Measurements from ENCODE around the gene RAB26. TPM values are rescaled to one million over a fixed set of nuclear protein-coding genes. Genes with fewer than 3 reads are reported as not detected.

Gene RAB26
- total and polyA plus RNA-seq, 2 donors (not counting 3 experiments of a cell fraction or from before 2014, with no cell fraction given) = 0.91 to 2.0 TPM

GRCh38 chr16:2190002-2190658 is 41.7 kb downstream of the RAB26 start:
- FAIRE-seq (no peak), DNase-seq (ENCODE audit: low read depth, low spot score) (no peak)
- ChIA-PET POLR2A (no interaction called here), CTCF (no interaction called here)
- dilution Hi-C loops (cut with MboI; ENCODE audit: extremely low pct_ligation_motif_present, low sequenced_read_pairs) = no loop called here
- Histone ChIP-seq H3K9me1 (replicated peaks; ENCODE audit: control insufficient read depth, extremely low read depth, insufficient read depth, low read length) (no peaks in the 10 kb centered on the region), H3K27me3 (ENCODE audit: control insufficient read depth in 2 of 2, insufficient read depth in 2 of 2, low read length in 2 of 2) (peaks cover 5 to 7% of the 10 kb centered on the region in 2 experiments), H4K20me1 (replicated peaks; ENCODE audit: control insufficient read depth, extremely low read depth, insufficient read depth, low read length) (no peaks in the 10 kb centered on the region), H3K4me2 (ENCODE audit: insufficient read depth, low read length) (no peak overlapping the region), H3K9ac (replicated peaks; ENCODE audit: extremely low read depth, insufficient read depth, low read length) (no peak overlapping the region), H2AFZ (ENCODE audit: low read depth, low read length) (no peak overlapping the region), H3K4me1 (ENCODE audit: control insufficient read depth, extremely low read depth, insufficient read depth, low read length) (no peaks in the 10 kb centered on the region), H3K27ac (ENCODE audit: insufficient read depth, low read depth, low read length) (no peak overlapping the region), H3K9me3 (replicated peaks; ENCODE audit: control insufficient read depth, insufficient read depth, low read length) (no peaks in the 10 kb centered on the region), H3K4me3 (replicated peaks in 1 of 3; ENCODE audit: insufficient read depth in 1 of 3, low read depth in 1 of 3, low read length in 3 of 3) (no peak overlapping the region), H3K36me3 (ENCODE audit: control insufficient read depth in 2 of 2, extremely low read depth in 1 of 2, insufficient read depth in 2 of 2, low read length in 2 of 2) (no peaks in the 10 kb centered on the region), H3K79me2 (ENCODE audit: control insufficient read depth, insufficient read depth, low read length) (no peaks in the 10 kb centered on the region)
- TF ChIP-seq FOS (IDR thresholded peaks at IDR 0.05; ENCODE audit: borderline replicate concordance, insufficient read depth, low read length) = no peak
- TF ChIP-seq JUN (IDR thresholded peaks at IDR 0.05; ENCODE audit: borderline replicate concordance, insufficient read depth, insufficient read length, low read depth) = no peak
- no peak for TF ChIP-seq MAX (IDR thresholded peaks at IDR 0.05; ENCODE audit: insufficient read depth, insufficient read length)
- no peak for TF ChIP-seq MYC (IDR thresholded peaks at IDR 0.05; ENCODE audit: low read depth, low read length)
- TF ChIP-seq CTCF (IDR thresholded peaks at IDR 0.05; ENCODE audit: extremely low read depth in 1 of 2, insufficient read depth in 1 of 2, low read depth in 1 of 2, low read length in 2 of 2) = no peak
- TF ChIP-seq GATA2 (IDR thresholded peaks at IDR 0.05; ENCODE audit: insufficient read depth, insufficient read length, low read depth, low read length) = no peak
- no peak for TF ChIP-seq POLR2A (IDR thresholded peaks at IDR 0.05; ENCODE audit: low read depth, low read length)
- BruUV-seq (replicated peaks) = no TSS peak
- intact Hi-C loops (cut with micrococcal nuclease) = no loop called here
